ENCODE results near the gene HERC2. TPM values are rescaled to one million over a fixed set of nuclear protein-coding genes. Genes with fewer than 3 reads are reported as not detected.

Gene HERC2
- total and polyA plus RNA-seq, 2 of the 8 experiments (the other 6 are each of a cell fraction or from before 2014, with no cell fraction given) = 83.0 to 88.7 TPM

GRCh38 chr15:28127036-28127435, 194.9 kb downstream of the HERC2 start:
- Histone ChIP-seq H3K4me1 (replicated peaks in 1 of 4; ENCODE audit: control insufficient read depth in 3 of 4, insufficient read depth in 4 of 4, low read length in 3 of 4) (no peaks in the 10 kb centered on the region; a peak in 1 of 7 replicates), H3K14ac (ENCODE audit: insufficient read length) (no peak overlapping the region), H3K56ac (replicated peaks; ENCODE audit: insufficient read length, low read depth, low read length) (no peak overlapping the region), H4K20me1 (replicated peaks in 1 of 2; ENCODE audit: control insufficient read depth in 1 of 2, insufficient read depth in 2 of 2, low read length in 2 of 2) (peaks cover 6 to 7% of the 10 kb centered on the region in 2 experiments), H2BK120ac (replicated peaks; ENCODE audit: low read depth, low read length) (no peak overlapping the region), H4K8ac (ENCODE audit: extremely low read depth, insufficient read depth, low read length) (no peak overlapping the region), H2BK5ac (ENCODE audit: low read depth, low read length) (no peak overlapping the region), H3K4ac (replicated peaks; ENCODE audit: insufficient read length, low read depth, low read length) (no peak overlapping the region), H3K79me2 (ENCODE audit: control insufficient read depth in 1 of 2, insufficient read depth in 2 of 2, low read length in 2 of 2) (no peaks in the 10 kb centered on the region; a peak in 1 of 4 replicates), H3K36me3 (ENCODE audit: control insufficient read depth in 2 of 4, insufficient read depth in 4 of 4, low read length in 3 of 4) (peaks cover 3 to 30% (median 15%) of the 10 kb centered on the region in 4 experiments; a peak in 7 of 8 replicates), H2BK15ac (ENCODE audit: low read length) (no peak overlapping the region), H3K27me3 (replicated peaks in 1 of 4; ENCODE audit: control insufficient read depth in 3 of 4, extremely low read depth in 1 of 4, insufficient read depth in 3 of 4, low read length in 3 of 4) (no peaks in the 10 kb centered on the region), H3K23ac (ENCODE audit: insufficient read length) (no peak overlapping the region), H3K4me3 (ENCODE audit: extremely low read depth in 1 of 4, insufficient read depth in 2 of 4, low read depth in 3 of 4, low read length in 4 of 4) (no peak overlapping the region), H3K23me2 (ENCODE audit: low read depth, low read length) (0 out of 2 replicates have a peak, but pooled peaks cover 1% of the 10 kb centered on the region), H4K5ac (ENCODE audit: insufficient read length, low read depth, low read length) (no peak overlapping the region), H2BK20ac (ENCODE audit: low read length) (no peak overlapping the region), H4K91ac (replicated peaks; ENCODE audit: insufficient read length, low read length) (no peak overlapping the region), H3K9ac (replicated peaks in 1 of 4; ENCODE audit: extremely low read depth in 1 of 4, low read depth in 3 of 4, low read length in 3 of 4) (no peak overlapping the region), H2BK12ac (ENCODE audit: low read depth, low read length) (no peak overlapping the region), H2AK5ac (ENCODE audit: low read depth, low read length) (no peak overlapping the region), H2AFZ (ENCODE audit: low read length) (no peak overlapping the region), H3K27ac (ENCODE audit: low read depth, low read length) (no peak overlapping the region), H3K9me3 (ENCODE audit: insufficient read depth in 2 of 2, low read depth in 1 of 2, low read length in 1 of 2) (no peaks in the 10 kb centered on the region), H3K18ac (ENCODE audit: extremely low read depth, low read length) (no peak overlapping the region), H3K79me1 (ENCODE audit: low read depth, low read length) (peaks cover 2% of the 10 kb centered on the region; the same call in 1 of the 2 replicates), H3K4me2 (ENCODE audit: insufficient read depth in 1 of 2, low read depth in 2 of 2, low read length in 2 of 2) (no peak overlapping the region)
- FAIRE-seq (no peak), DNase-seq (ENCODE audit: low read depth in 1 of 2, low spot score in 2 of 2) (no peak)
- POLR2A ChIA-PET (ENCODE audit: partially characterized antibody) = no interaction called here
- CTCF ChIA-PET (ENCODE audit: partially characterized antibody) = interaction anchor here (0.5 to 4.8 kb wide), 8 partner anchors 9 to 917 kb away, joined by 3 to 52 read pairs (median 10); no protein-coding TSS in a partner anchor
- 85% methylated on average over 11 of the region's 11 CpGs; no CpG with 5 or more reads in 1 of the 2 experiments for WGBS, 2 experiments (ENCODE audit: extremely low coverage in 1 of 2, insufficient coverage in 1 of 2, insufficient read length in 1 of 2, insufficient replicate concordance in 2 of 2, low coverage in 1 of 2, low lambda C conversion rate in 2 of 2, missing lambda C conversion rate in 1 of 2)
- no peak for TF ChIP-seq NRF1 (IDR thresholded peaks at IDR 0.05; ENCODE audit: low read depth, low read length)
- TF ChIP-seq TCF12 (IDR thresholded peaks at IDR 0.05; ENCODE audit: low read depth, low read length) = no peak
- TF ChIP-seq SAP30 (IDR thresholded peaks at IDR 0.05; ENCODE audit: insufficient read depth, insufficient replicate concordance, low read length) = no peak
- TF ChIP-seq CREB1 (IDR thresholded peaks at IDR 0.05) = no peak
